Measurements from ENCODE around the gene ANO3.

DNA sequence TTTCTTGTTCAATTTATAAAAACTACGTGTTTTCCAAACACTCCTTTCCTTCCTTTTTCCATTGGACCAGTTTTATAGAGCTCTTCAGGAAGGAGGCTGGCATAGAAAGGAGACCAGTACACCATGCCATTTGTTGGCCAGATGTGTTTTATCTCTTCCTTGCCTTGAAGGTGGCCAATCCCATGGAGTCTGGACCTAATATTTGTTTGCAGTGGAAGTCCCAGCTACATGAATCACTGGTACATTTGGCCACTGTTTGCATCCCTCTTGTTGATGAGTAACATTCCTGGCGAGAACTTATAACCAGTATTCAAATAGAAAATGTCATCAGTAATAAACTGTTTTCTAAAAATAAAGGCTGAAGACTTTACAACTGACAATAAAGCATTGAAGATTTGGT, 110.2 kb downstream of the ANO3 start:
- TF ChIP-seq, protein P1, sequence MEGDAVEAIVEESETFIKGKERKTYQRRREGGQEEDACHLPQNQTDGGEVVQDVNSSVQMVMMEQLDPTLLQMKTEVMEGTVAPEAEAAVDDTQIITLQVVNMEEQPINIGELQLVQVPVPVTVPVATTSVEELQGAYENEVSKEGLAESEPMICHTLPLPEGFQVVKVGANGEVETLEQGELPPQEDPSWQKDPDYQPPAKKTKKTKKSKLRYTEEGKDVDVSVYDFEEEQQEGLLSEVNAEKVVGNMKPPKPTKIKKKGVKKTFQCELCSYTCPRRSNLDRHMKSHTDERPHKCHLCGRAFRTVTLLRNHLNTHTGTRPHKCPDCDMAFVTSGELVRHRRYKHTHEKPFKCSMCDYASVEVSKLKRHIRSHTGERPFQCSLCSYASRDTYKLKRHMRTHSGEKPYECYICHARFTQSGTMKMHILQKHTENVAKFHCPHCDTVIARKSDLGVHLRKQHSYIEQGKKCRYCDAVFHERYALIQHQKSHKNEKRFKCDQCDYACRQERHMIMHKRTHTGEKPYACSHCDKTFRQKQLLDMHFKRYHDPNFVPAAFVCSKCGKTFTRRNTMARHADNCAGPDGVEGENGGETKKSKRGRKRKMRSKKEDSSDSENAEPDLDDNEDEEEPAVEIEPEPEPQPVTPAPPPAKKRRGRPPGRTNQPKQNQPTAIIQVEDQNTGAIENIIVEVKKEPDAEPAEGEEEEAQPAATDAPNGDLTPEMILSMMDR (IDR thresholded peaks at IDR 0.05; ENCODE audit: low read depth, low read length, poor library complexity, severe bottlenecking) = no peak
- no peak for TF ChIP-seq EZH2phosphoT487 (IDR thresholded peaks at IDR 0.05; ENCODE audit: borderline replicate concordance, low read length)
